Stimulated activated naive CD8-positive, alpha-beta T cell treated with anti-CD3 and anti-CD28 coated beads, Interleukin-15, Interleukin-2, amounts not matched to agents 100 ng/mL and 50 ng/mL, for 24 hours (primary cell): Measurements from ENCODE around the gene PLA2R1.

ENCODE experiments used
- H3K27ac Mint-ChIP-seq: one replicate; pipeline ENCODE4 v1.8.0; 2021; ENCODE audit warnings: mild to moderate bottlenecking, mixed read lengths
- H3K27me3 Mint-ChIP-seq: one replicate; pipeline ENCODE4 v1.8.0; 2021; ENCODE audit warnings: mixed read lengths
- H3K36me3 Mint-ChIP-seq: one replicate; pipeline ENCODE4 v1.8.0; 2021; ENCODE audit warnings: low read depth, mixed read lengths
- H3K4me1 Mint-ChIP-seq: one replicate; pipeline ENCODE4 v1.8.0; 2021; ENCODE audit warnings: low read depth, mixed read lengths
- H3K4me3 Mint-ChIP-seq: one replicate; pipeline ENCODE4 v1.8.0; 2021; ENCODE audit warnings: mild to moderate bottlenecking, mixed read lengths
- H3K9me3 Mint-ChIP-seq: one replicate; pipeline ENCODE4 v1.8.0; 2021; ENCODE audit warnings: mixed read lengths

Gene PLA2R1

DNA sequence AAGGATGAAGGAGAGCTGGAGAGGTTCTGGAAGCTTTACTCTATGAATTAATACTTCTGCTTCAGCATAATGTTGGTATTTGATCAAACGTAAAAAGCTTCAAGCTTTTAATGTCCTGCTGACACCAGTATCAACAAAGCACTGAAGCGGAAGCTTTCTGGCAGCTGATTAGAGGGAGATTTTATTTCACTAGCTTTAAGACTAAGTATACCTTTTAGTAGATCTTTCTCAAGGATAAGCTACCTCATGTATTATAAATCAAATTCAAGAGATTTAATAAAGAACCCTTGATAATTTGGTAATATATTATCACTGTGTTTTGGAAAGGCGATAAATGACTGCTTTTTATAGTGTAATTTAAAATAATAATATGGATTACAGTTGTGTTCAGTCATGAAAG is 136.4 kb downstream of the PLA2R1 start:
- no peaks in the 10 kb centered on the region for H3K9me3 Mint-ChIP-seq
- H3K36me3 Mint-ChIP-seq, result no peaks in the 10 kb centered on the region
- no peak overlapping the region for H3K27ac Mint-ChIP-seq
- H3K27me3 Mint-ChIP-seq, result peaks cover 10% of the 10 kb centered on the region
- peaks cover 19% of the 10 kb centered on the region for H3K4me1 Mint-ChIP-seq
- no peak overlapping the region for H3K4me3 Mint-ChIP-seq

- H3K4me3 Mint-ChIP-seq, result peak overlapping the region; percentile 14
- peaks cover 26% of the 10 kb centered on the region for H3K4me1 Mint-ChIP-seq
- no peaks in the 10 kb centered on the region for H3K9me3 Mint-ChIP-seq
- peaks cover 19% of the 10 kb centered on the region for H3K27me3 Mint-ChIP-seq
- no peaks in the 10 kb centered on the region for H3K36me3 Mint-ChIP-seq
- H3K27ac Mint-ChIP-seq, result peak overlapping the region; percentile 63
Observed at GRCh38 chr2:159922563-159922962, 139.9 kb downstream of the PLA2R1 start.

- peaks cover 26% of the 10 kb centered on the region for H3K4me1 Mint-ChIP-seq
- H3K9me3 Mint-ChIP-seq, result no peaks in the 10 kb centered on the region
- H3K27ac Mint-ChIP-seq, result peak overlapping the region; percentile 63
- H3K36me3 Mint-ChIP-seq, result no peaks in the 10 kb centered on the region
- H3K27me3 Mint-ChIP-seq, result peaks cover 23% of the 10 kb centered on the region
- H3K4me3 Mint-ChIP-seq, result no peak overlapping the region
Observed at GRCh38 chr2:159921752-159922404, 140.5 kb downstream of the PLA2R1 start.

- Mint-ChIP-seq H3K9me3 (no peaks in the 10 kb centered on the region), H3K27me3 (peaks cover 17% of the 10 kb centered on the region), H3K27ac (no peak overlapping the region), H3K36me3 (no peaks in the 10 kb centered on the region), H3K4me1 (peaks cover 12% of the 10 kb centered on the region), H3K4me3 (no peak overlapping the region)
Observed at GRCh38 chr2:159916511-159916910, 145.9 kb downstream of the PLA2R1 start.

DNA sequence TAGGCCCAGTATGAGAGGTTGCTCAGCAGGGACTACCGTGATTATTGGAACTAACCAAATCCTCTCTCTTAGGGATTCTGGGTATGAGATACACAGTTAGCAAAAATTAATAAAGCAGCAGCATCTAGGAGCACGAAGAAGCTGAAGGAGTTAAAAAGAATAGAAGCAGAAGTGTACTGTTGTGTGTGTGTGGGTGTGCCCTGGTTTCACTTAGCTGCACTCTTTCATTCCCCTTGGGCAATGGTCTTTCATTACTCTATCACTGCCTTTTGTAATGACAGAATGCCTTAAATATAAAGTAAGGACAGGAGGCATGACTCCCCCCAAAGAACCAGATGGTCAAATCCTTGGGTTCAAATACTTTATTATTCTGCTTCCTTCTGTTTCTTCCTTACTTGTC is 148.5 kb downstream of the PLA2R1 start:
- no peaks in the 10 kb centered on the region for H3K9me3 Mint-ChIP-seq
- H3K4me3 Mint-ChIP-seq, result no peak overlapping the region
- no peaks in the 10 kb centered on the region for H3K36me3 Mint-ChIP-seq
- H3K27me3 Mint-ChIP-seq, result peaks cover 11% of the 10 kb centered on the region
- no peak overlapping the region for H3K27ac Mint-ChIP-seq
- H3K4me1 Mint-ChIP-seq, result peaks cover 17% of the 10 kb centered on the region

DNA sequence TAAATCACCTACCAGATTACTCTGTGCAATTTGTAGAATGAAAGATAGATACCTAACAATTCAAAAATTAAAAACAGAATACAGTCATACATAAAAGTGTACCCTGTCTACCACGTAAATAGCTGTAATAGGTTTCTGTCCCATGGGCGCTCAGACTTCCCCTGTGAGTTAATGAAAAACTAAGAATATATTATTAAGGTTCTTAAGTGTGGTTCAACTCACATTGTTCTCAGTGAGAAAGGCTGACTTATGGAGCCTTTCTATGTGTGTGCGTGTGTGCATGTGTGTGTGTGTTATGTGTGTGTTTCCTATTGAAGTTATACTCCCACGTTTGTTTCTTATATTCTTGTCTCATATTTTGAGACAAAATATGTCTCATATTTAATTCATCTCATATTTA is 149.8 kb downstream of the PLA2R1 start:
- Mint-ChIP-seq H3K9me3 (no peaks in the 10 kb centered on the region), H3K36me3 (no peaks in the 10 kb centered on the region), H3K4me1 (peaks cover 30% of the 10 kb centered on the region), H3K27me3 (peaks cover 8% of the 10 kb centered on the region), H3K27ac (no peak overlapping the region), H3K4me3 (no peak overlapping the region)

GRCh38 chr2:159910951-159911350 is 151.5 kb downstream of the PLA2R1 start:
- peak overlapping the region; percentile 17 for H3K27ac Mint-ChIP-seq
- no peaks in the 10 kb centered on the region for H3K9me3 Mint-ChIP-seq
- H3K27me3 Mint-ChIP-seq, result no peaks in the 10 kb centered on the region
- no peaks in the 10 kb centered on the region for H3K36me3 Mint-ChIP-seq
- H3K4me3 Mint-ChIP-seq, result no peak overlapping the region
- peaks cover 41% of the 10 kb centered on the region for H3K4me1 Mint-ChIP-seq

GRCh38 chr2:159908623-159909022 is 153.8 kb downstream of the PLA2R1 start:
- Mint-ChIP-seq H3K27me3 (no peaks in the 10 kb centered on the region), H3K9me3 (no peaks in the 10 kb centered on the region), H3K27ac (peak overlapping the region; percentile 42), H3K4me3 (peak overlapping the region; percentile 10), H3K4me1 (peaks cover 52% of the 10 kb centered on the region), H3K36me3 (no peaks in the 10 kb centered on the region)

GRCh38 chr2:159907909-159908308 is 154.5 kb downstream of the PLA2R1 start:
- peaks cover 56% of the 10 kb centered on the region for H3K4me1 Mint-ChIP-seq
- no peak overlapping the region for H3K27ac Mint-ChIP-seq
- no peaks in the 10 kb centered on the region for H3K9me3 Mint-ChIP-seq
- no peaks in the 10 kb centered on the region for H3K27me3 Mint-ChIP-seq
- H3K36me3 Mint-ChIP-seq, result peaks cover 3% of the 10 kb centered on the region
- no peak overlapping the region for H3K4me3 Mint-ChIP-seq

DNA sequence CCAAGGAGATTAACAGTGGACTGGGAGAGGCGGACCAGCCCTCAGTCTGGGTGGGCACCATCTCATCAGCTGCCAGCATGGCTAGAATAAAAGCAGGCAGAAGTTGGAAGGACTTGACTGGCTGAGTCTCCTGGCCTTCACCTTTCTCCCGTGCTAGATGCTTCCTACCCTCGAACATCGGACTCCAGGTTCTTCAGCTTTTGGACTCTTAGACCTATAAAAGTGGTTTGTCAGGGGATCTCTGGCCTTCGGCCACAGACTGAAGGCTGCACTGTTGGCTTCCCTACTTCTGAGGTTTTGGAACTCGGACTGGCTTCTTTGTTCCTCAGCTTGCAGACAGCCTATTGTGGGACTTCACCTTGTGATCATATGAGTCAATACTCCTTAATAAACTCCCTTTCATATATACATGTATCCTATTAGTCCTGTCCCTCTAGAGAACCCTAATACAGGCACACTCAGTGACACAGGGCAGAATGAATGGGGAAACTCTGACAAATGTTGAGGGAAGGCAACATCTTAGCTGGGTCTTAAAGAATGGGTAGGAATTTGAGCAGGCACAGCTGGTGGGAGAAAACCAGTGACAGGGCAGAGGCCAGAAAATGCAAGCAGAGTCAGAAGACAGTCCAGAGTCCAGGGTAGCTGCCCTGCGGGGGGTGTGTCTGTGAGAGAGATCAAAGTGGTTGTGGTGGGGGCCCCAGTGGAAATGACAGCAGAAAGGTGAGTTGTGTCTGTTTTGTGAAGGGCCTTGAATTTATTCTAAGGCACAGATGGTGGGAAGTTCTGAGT is 156.3 kb downstream of the PLA2R1 start:
- Mint-ChIP-seq H3K9me3 (no peaks in the 10 kb centered on the region), H3K4me1 (peaks cover 68% of the 10 kb centered on the region), H3K27ac (no peak overlapping the region), H3K27me3 (no peaks in the 10 kb centered on the region), H3K36me3 (peaks cover 17% of the 10 kb centered on the region), H3K4me3 (peak overlapping the region; percentile 97)

DNA sequence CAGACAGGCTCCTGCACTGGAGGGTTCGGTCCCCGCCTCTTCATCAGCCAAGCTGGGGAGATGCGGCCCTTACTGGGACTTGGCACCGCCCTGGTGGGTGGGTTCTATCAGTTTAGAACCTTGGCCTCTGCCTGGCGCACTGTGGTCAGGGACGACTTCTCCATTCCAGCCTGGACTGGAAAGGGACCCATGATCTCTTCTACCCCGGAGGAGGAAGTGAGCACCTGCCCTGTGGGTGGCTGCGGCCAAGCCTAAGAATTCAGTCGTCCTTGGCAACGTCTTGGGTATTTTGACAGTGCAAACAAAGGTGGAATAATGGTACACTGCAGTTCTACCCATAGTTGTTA is 157.5 kb downstream of the PLA2R1 start:
- Mint-ChIP-seq H3K4me3 (peak overlapping the region; percentile 97), H3K36me3 (peaks cover 19% of the 10 kb centered on the region), H3K27me3 (no peaks in the 10 kb centered on the region), H3K4me1 (peaks cover 75% of the 10 kb centered on the region), H3K27ac (peak overlapping the region; percentile 77), H3K9me3 (no peaks in the 10 kb centered on the region)

DNA sequence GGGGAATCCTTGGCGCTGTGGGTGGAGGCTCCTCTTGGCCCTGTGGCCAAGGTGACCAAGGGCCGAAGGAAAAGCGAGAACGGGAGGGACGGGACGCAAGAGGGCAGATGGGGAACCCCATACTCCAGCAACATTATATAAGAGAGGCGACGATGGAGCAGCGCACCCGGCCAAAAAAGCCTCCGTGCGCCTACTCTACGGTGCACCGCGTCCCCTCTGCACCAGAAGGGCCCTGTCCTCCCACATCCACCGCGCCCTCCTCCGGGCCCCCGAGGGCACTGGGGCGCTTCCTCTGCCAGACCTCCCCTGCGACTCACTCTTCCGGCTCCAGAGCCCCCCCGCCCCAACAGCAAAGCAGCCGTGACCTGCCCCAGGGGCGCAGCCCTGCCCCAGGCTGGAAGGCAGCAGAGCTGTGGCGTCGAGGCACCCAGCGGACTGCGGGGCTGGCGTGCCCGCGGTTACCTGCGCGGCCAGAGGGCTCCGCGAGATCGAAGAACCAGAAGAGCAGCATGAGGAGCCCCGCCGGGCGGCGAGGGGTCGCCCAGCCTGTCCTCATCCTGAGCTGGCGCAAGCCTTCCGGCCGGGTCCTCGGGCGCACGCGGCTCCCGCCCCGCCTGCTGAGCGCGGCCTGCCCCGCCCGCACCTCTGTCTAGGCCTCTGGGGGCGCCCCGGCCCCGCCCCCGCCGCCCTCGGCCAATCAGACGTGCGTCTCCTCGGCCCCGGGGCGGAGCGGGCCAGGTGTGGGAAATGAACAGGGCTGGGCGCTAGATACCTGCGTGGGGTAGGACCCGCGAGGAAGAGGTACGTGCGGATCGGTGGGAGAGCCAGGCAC is 158.1 kb downstream of the PLA2R1 start, which contains the start of gene LY75:
TSS of gene LY75 (minus strand) at position 630 of the 832 bp plus-strand sequence.
- H3K4me1 Mint-ChIP-seq, result peaks cover 75% of the 10 kb centered on the region
- no peaks in the 10 kb centered on the region for H3K27me3 Mint-ChIP-seq
- peak within 1 kb of the TSS; percentile 94 for H3K27ac Mint-ChIP-seq
- peaks cover 23% of the 10 kb centered on the region for H3K36me3 Mint-ChIP-seq
- H3K4me3 Mint-ChIP-seq, result peak within 1 kb of the TSS; percentile 97
- no peaks in the 10 kb centered on the region for H3K9me3 Mint-ChIP-seq

GRCh38 chr2:159903443-159904126 is 158.8 kb downstream of the PLA2R1 start:
- H3K4me1 Mint-ChIP-seq, result peaks cover 75% of the 10 kb centered on the region
- peak overlapping the region; percentile 97 for H3K4me3 Mint-ChIP-seq
- peaks cover 31% of the 10 kb centered on the region for H3K36me3 Mint-ChIP-seq
- H3K9me3 Mint-ChIP-seq, result no peaks in the 10 kb centered on the region
- H3K27ac Mint-ChIP-seq, result peak overlapping the region; percentile 94
- no peaks in the 10 kb centered on the region for H3K27me3 Mint-ChIP-seq

- peaks cover 40% of the 10 kb centered on the region for H3K36me3 Mint-ChIP-seq
- H3K4me1 Mint-ChIP-seq, result peaks cover 75% of the 10 kb centered on the region
- H3K27ac Mint-ChIP-seq, result peak overlapping the region; percentile 94
- H3K9me3 Mint-ChIP-seq, result no peaks in the 10 kb centered on the region
- H3K27me3 Mint-ChIP-seq, result no peaks in the 10 kb centered on the region
- peak overlapping the region; percentile 97 for H3K4me3 Mint-ChIP-seq
Observed at GRCh38 chr2:159902722-159903121, 159.7 kb downstream of the PLA2R1 start.
